Keratinocyte (primary cell): ENCODE results near the gene SLC34A3.

Source experiments
- CTCF ChIP-seq, 3 experiments: IDR thresholded peaks in 1 of 3; conservative IDR thresholded peaks in 1 of 3; optimal IDR thresholded peaks in 1 of 3; 2 replicates in 2 of 3; 3 replicates in 1 of 3; pipeline versions ENCODE3 to v1.5.1; 2011; ENCODE audit warnings: low read length in 3 of 3, mild to moderate bottlenecking in 3 of 3, moderate library complexity in 2 of 3, control low read depth in 1 of 3, inconsistent platforms in 1 of 3; ENCODE audit not compliant: insufficient read depth in 2 of 3; ENCODE audit errors: extremely low read depth in 1 of 3
- EZH2 ChIP-seq: IDR thresholded peaks from one replicate; pipeline ENCODE4 v1.6.1; 2012; ENCODE audit warnings: inconsistent platforms, mild to moderate bottlenecking, low read length, moderate library complexity

- TF ChIP-seq CTCF (optimal IDR thresholded peaks at IDR 0.05 in 1 of 3, IDR thresholded peaks at IDR 0.05 in 1 of 3, conservative IDR thresholded peaks at IDR 0.05 in 1 of 3; ENCODE audit: extremely low read depth in 1 of 3, insufficient read depth in 2 of 3, low read length in 3 of 3): no peak
- no peak for TF ChIP-seq EZH2
Observed at GRCh38 chr9:137221506-137222111, 9.1 kb upstream of the SLC34A3 start.
